Measurements from ENCODE around the gene RNF225. TPM values are rescaled to one million over a fixed set of nuclear protein-coding genes. Genes with fewer than 3 reads are reported as not detected.
A peak's percentile ranks its signal among the peaks of the same experiment; 100 is the strongest.

Gene RNF225
- total and polyA plus RNA-seq, 2 of the 13 experiments (the other 11 are each of a cell fraction or from before 2014, with no cell fraction given): not detected

GRCh38 chr19:58380037-58380661 is 15.3 kb upstream of the RNF225 start (continued):
- no peak for TF ChIP-seq MED8 (CRISPR knock-in tag; IDR thresholded peaks at IDR 0.05; ENCODE audit: insufficient replicate concordance)
- TF ChIP-seq ZNF784 (CRISPR knock-in tag; IDR thresholded peaks at IDR 0.05; ENCODE audit: borderline replicate concordance): no peak
- 0 out of 2 replicates have a peak, but pooled peaks have one; percentile 10 for TF ChIP-seq RELA (CRISPR knock-in tag; IDR thresholded peaks at IDR 0.05)
- no peak for TF ChIP-seq TBP (CRISPR knock-in tag; IDR thresholded peaks at IDR 0.05)
- TF ChIP-seq FOXO4 (CRISPR knock-in tag; conservative IDR thresholded peaks at IDR 0.05): 0 out of 2 replicates have a peak, but pooled peaks have one; percentile 59
- TF ChIP-seq ZNF782 (CRISPR knock-in tag; IDR thresholded peaks at IDR 0.05; ENCODE audit: borderline replicate concordance): peak; percentile 1; the same call in 1 of the 2 replicates
- TF ChIP-seq ZNF530 (CRISPR knock-in tag; IDR thresholded peaks at IDR 0.05; ENCODE audit: low read depth): peak; percentile 92
- TF ChIP-seq ZNF768 (CRISPR knock-in tag; IDR thresholded peaks at IDR 0.05): 0 out of 2 replicates have a peak, but pooled peaks have one; percentile 29
- peak; percentile 64; the same call in 1 of the 2 replicates for TF ChIP-seq RNF219 (CRISPR knock-in tag; IDR thresholded peaks at IDR 0.05)
- TF ChIP-seq DNMT1 (CRISPR knock-in tag; IDR thresholded peaks at IDR 0.05): no peak
- peak; percentile 25; the same call in 1 of the 2 replicates for TF ChIP-seq HNF4G (IDR thresholded peaks at IDR 0.05; ENCODE audit: borderline replicate concordance, low read depth, low read length)
- TF ChIP-seq HNF4G (CRISPR knock-in tag; IDR thresholded peaks at IDR 0.05; ENCODE audit: borderline replicate concordance, low read depth): no peak; the same call in 1 of the 2 replicates
- no peak for TF ChIP-seq NAIF1 (CRISPR knock-in tag; IDR thresholded peaks at IDR 0.05; ENCODE audit: borderline replicate concordance)
- no peak for TF ChIP-seq SP2 (CRISPR knock-in tag; IDR thresholded peaks at IDR 0.05)
- 0 out of 2 replicates have a peak, but pooled peaks have one; percentile 31 for TF ChIP-seq GLMP (CRISPR knock-in tag; IDR thresholded peaks at IDR 0.05; ENCODE audit: borderline replicate concordance)
- TF ChIP-seq ZC3H4 (CRISPR knock-in tag; IDR thresholded peaks at IDR 0.05; ENCODE audit: borderline replicate concordance): no peak
- peak; percentile 15; the same call in 1 of the 2 replicates for TF ChIP-seq EED (CRISPR knock-in tag; IDR thresholded peaks at IDR 0.05)
- peak; percentile 59 for TF ChIP-seq ZNF781 (CRISPR knock-in tag; IDR thresholded peaks at IDR 0.05; ENCODE audit: borderline replicate concordance, not compliant biosample characterization)
- TF ChIP-seq HCFC1 (IDR thresholded peaks at IDR 0.05; ENCODE audit: low read depth, low read length): no peak
- TF ChIP-seq HHEX (CRISPR knock-in tag; IDR thresholded peaks at IDR 0.05): no peak
- TF ChIP-seq NR3C1 (CRISPR knock-in tag; IDR thresholded peaks at IDR 0.05): no peak
- no peak for TF ChIP-seq ZNF317 (CRISPR knock-in tag; IDR thresholded peaks at IDR 0.05)
- no peak for TF ChIP-seq ZNF703 (CRISPR knock-in tag; IDR thresholded peaks at IDR 0.05; ENCODE audit: borderline replicate concordance)
